ENCODE results near the gene TPP1.

Gene TPP1

DNA sequence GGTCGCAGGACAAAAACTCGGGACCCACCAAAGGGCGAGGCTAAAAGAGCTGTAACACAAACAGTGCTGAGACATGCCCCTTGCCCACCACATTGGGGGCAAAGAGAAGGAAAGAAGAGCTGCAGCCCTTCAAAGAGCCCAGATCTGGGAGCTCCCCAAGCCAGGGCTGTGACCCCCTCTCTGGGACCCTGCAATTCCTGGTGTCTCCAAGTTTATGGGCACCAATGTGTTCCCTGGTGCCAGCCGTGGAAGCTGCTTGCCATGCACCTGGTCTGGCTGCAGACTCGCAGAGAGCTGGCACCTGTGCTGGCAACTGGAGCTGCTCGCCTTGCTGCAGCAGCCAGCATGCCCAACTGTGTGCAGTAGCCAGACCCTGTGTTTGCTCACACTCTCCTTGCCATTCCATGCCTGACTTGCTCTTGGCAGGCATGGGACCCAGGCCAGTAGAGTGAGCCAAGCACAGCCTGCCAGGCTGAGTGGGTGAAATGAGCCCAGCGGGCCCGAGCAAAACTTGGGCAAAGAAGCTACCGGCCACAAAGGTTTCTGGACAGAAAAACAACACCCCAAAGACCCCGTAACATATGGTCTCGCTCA, 31.8 kb downstream of the TPP1 start:
- DNase-seq (ENCODE audit: low spot score), result no peak

DNA sequence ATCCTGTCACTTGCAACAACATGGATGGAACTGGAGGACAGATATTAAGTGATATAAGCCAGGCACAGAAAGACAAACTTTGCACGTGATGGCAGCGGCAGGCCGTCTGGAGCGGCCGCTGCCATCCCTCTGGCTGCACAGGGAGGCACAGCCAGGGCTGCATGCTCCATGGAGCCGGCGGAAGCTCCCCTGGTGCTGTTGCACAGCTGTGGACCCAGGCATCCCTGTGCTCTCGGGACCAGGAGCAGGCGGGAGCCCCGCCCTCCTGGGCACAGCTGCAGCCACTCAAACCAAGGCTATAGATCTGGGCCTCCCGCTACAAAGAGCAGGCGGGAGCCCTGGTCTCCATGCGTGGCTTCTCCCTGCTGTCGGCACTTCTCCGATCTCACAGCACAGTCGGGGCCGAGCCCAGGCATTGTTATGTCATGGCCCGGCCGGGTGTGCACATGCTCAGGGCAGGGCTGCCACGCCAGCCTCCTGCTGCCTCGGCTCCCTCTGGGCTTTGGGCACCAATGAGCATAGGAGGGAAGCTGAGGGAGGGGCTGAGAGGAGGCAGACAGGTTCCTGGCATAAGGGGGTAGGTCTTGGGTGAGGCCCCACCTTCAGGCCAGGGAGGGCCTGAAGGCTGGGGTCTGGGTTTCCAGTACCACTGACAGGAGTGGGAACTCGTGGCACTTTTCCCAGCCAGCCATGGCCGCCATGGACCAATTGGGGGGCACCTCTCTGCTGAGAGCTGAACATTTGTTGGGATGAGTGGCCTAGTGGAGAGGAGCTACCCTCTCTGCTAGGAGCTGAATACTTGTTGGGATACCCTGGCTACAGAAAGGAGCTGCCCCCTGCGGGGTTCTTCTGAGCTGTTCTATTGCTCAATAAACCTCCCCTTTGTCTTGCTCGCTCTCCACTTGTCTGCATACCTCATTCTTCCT, 32.5 kb downstream of the TPP1 start:
- DNase-seq (ENCODE audit: low spot score), result no peak

DNA sequence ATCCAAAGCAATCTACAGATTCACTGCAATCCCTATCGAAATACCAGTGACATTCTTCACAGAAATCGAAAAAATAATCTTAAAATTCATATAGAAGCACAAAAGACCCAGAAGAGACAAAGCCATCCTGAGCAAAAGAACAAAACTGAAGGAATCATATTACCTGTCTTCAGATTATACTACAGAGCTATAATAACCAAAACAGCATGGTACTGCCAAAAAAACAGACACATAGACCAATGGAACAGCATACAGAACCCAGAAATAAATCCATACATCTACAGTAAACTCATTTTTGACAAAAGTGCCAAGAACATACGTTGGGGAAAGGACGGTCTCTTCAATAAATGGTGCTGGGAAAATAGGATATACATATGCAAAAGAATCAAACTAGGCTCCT, 34.7 kb downstream of the TPP1 start:
- DNase-seq (ENCODE audit: low spot score), result no peak

DNA sequence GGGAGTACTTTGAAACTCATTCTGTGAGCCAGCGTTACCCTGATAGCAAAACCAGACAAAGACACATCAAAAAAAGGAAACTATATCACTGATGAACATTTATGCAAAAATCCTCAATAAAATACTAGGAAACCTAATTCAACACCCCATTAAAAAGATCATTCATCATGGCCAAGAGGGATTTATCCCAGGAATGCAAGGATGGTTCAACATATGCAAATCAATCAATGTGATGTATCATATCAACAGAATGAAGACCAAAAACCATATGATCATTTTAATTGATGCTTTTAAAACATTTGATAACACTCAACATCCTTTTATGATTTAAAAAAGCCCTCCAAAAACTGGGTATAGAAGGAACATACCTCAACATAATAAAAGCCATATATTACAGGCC, 35.6 kb downstream of the TPP1 start:
- DNase-seq (ENCODE audit: low spot score), result no peak

DNA sequence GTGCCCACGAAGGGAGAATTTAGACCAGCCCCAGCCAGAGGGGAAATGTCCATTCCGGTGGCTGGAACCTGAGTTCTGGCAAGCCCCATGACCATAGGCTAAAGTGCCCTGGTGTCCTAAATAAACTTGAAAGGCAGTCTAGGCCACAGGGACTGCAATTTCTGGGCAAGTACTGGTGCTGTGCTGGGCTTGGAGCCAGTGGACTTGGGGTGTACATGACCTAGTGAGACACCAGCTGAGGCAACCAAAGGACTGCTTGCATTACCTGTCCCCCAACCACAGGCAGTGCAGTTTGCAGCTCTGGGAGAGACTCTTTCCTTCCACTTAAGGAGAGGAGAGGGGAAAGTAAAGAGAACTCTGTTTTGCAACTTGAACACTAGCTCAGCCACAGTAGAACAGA, 39.5 kb downstream of the TPP1 start:
- no peak for DNase-seq (ENCODE audit: low spot score)

DNA sequence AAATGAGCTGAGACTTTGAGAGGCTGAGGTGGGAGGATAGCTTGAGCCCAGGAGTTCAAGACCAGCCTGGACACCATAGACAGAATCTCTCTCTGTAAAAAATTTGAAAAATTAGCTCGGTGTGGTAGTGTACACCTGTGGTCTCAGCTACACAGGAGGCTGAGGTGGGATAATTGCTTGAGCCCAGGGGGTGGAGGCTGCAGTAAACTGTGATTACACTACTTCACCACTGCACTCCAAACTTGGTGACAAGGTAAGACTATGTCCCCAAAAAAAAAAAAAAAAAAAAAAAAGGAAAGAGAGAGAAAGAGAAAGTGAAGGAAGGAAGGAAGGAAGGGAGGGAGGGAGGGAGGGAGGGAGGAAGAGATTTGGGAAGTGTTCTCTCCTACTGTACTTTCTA, 41.1 kb downstream of the TPP1 start:
- no peak for DNase-seq (ENCODE audit: low spot score)

DNA sequence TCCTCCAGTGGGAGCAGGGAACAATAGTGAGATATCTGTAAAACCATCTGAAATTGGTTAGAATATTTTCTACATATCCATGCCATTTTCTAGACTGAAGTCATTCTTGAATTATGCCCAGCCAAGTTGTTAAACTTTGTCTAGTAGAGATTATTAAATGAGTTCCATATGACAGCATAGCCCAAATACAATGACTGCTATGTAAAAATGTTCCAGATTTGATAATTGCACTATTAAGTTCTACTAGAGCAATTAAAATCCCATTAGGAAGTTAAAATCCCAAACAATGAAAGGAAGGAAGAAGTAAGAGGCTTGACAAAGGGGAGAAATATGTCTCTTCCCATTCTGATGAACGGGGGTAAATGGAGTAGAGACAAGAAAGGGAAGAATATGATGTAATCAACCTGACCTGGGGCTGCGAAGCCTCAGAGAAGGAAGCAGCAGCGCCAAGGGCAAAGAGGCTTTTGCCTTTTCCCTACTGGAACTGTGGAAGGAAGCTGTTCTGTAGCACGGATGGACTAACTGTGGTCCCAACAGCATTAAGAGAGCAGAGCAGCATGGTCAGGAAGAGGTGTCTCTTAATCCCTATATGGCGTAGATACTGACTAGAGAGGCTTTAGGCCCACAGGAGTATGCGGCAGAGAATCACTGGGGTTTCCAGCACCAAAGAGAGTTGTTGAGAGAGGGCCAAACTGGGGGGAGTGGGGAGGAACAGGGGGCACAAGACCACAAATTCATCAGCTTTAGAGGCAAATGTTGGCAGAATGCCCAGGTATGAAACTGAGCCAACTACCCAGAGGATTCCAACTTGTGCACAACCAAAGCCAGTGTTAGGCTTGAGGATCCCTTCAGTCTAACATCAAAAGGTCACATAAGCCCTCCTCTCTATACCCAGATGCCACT, 42.5 kb downstream of the TPP1 start:
- DNase-seq (ENCODE audit: low spot score), result no peak

DNA sequence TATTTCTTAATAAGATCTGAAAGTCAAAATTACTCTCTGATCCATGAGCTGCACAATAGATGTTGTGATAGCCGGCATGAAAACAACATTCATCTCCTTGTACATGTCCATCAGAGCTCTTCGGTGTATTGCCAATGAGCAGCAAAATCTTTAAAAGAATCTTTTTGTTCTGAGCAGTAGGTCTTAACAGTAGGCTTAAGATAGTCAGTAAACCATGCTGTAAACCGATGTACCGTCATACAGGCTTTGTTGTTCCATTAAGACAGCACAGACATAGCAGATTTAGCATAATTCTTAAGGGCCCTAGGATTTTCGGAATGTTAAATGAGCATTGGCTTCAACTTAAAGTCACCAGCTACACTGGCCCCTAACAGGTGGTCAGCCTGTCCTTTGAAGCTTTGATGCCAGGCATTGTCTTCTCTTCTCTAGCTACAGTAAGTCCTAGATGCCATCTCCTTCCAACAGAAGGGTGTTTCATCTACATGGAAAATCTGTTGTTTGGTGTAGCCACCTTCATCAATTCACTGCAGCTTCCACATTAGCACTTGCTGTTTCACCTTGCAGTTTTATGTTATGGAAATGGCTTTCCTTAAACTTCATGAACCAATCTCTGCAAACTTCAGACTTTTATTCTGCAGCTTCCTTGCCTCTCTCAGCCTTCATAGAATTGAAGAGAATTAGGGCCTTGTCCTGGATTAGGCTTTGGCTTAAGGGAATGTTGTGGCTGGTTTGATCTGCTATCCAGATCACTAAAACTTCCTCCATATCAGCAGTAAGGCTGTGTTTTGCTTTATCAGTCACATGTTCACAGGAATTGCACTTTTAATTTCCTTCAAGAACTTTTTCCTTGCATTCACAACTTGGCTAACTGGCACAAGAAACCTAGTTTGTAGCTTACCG, 44.2 kb downstream of the TPP1 start:
- DNase-seq (ENCODE audit: low spot score), result no peak

DNA sequence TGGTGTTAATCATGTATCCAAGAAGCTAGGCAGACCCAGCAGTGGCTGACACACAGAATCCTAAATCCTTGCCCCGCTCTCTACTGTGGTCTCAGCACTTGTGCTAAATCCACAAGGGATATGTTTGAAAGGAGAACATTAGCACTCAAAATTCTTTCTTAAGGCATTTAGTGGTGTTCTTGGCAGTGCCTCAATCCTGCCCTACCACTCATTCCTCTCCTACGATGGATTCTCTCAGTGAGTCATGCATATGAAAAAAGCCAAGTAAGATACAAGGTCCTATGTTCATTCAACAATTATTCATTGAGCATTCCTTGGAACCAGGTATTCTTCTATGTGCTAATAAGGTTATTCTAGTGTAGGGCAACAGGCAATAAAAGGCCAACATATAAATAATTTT, 47.0 kb downstream of the TPP1 start:
- no peak for DNase-seq (ENCODE audit: low spot score)

DNA sequence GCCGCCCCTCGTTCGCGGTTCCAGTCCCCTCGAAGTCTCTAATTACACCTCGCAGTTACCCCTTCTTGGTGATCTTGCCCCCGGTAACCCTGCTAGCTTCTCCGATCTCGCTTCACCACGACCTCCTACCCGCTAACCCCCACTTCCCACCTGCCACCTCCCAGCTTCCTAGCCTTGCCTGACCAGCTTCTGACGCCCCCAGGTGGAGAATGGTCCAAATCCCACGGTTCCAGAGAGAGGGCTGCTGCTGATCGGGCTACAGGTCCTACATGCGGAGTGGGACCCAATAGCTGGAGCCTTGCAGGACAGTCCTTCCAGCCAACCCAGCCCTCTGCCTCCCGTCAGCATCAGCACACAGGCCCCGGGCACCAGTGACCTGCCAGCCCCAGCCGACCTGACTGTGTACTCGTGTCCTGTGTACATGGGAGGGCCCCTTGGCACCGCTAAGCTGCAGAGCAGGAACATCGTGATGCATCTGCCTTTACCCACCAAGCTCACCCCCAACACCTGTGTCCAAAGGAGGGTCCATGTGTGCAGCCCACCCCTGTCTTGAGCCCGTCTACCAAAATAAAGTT, 47.7 kb downstream of the TPP1 start:
- no peak for DNase-seq (ENCODE audit: low spot score)

DNA sequence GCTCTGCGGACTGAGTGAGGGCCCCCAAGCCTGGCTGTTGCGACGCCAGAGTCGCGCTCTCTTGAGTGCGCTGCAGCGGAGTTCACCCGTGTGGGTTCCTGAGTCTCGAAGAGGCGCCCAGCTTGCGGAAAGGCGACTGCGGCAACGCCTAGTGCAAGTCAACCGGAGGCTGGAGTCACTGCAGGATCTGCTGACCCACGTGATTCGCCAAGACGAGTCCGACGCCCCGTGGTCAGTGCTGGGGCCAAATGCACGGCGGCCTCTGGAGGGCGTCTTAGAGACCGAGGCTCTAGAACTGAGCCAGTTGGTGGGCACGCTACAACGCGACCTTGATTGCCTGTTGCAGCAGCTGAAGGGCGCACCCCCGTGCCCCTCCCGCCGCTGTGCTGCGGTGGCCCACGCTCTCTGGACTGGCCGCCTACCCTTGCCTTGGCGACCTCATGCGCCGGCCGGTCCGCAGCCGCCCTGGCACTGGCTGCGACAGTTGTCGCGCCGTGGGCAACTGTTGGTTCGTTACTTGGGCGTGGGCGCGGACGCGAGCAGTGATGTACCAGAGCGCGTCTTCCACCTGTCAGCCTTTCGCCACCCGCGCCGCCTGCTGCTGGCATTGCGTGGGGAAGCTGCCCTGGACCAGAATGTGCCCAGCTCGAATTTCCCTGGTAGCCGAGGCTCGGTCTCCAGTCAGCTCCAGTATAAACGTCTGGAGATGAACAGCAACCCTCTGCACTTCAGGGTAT, 48.4 kb downstream of the TPP1 start:
- no peak for DNase-seq (ENCODE audit: low spot score)

DNA sequence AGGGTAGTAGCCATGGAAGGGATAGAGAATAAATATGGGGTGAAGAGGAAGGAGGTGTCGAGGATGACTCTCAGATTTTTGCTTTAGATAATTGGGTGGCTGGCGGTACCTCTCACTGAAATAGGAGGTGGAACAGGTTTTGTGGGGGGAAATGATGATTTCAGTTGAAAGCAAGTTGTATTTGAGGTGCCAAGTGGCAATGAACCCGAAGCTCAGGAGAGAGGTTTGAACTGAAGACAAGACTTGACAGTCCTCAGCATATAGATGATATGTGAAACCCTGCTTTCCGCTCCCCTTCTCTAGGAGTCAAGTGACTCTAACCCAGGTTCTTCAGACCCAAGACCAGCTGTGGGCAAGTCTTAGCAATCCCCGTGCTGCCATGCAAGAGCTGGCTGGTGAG, 49.5 kb downstream of the TPP1 start:
- no peak for DNase-seq (ENCODE audit: low spot score)

DNA sequence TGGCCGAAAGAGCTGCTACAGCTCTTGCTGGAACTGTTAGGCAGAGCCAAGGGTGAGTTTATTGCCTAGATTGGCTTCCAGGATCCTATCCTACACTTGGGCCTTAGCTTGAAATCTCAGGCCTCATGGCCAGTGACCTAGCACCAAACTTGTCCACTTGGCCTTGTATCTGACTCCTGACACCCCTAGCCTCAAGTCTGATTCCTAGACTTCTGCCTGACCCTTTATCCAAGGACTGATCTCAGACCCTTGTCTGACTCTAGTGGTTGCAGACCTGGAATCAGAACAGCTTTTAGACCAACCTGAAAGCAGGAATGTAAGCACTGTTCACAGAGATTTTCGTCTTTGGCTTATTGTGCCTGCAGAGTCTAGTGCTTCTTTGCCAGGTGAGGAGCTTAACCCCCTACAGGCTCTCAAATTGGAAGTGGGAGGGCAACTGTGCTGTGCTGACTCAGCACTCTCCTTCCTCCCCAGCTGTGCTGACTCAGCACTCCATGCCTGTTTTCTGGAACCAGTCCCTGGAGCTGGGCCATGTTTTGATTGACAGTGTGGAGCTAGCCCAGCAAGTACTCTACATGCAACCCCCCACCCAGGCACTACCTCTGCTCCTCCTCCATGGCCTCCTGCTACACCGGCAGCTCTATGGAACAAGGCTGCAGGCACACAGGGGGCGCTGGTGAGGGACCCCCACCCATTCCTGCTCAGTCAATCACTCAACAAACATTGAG, 50.9 kb downstream of the TPP1 start:
- no peak for DNase-seq (ENCODE audit: low spot score)

DNA sequence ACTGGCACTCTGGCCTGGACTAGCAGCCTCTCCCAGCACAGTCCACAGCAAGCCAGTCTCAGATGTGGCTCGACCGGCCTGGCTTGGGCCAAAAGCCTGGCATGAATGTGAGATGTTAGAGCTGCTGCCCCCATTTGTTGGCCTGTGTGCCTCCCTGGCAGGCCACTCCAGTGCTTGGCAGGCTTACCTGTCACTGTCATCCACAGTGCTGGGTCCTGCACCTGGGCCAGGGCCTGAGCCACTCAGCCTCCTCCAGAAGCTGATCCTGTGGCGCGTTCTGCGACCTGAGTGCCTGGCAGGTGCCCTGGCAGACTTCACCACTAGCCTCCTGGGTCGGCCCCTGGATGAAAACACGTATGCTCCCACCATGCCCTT, 51.9 kb downstream of the TPP1 start:
- DNase-seq (ENCODE audit: low spot score), result no peak

DNA sequence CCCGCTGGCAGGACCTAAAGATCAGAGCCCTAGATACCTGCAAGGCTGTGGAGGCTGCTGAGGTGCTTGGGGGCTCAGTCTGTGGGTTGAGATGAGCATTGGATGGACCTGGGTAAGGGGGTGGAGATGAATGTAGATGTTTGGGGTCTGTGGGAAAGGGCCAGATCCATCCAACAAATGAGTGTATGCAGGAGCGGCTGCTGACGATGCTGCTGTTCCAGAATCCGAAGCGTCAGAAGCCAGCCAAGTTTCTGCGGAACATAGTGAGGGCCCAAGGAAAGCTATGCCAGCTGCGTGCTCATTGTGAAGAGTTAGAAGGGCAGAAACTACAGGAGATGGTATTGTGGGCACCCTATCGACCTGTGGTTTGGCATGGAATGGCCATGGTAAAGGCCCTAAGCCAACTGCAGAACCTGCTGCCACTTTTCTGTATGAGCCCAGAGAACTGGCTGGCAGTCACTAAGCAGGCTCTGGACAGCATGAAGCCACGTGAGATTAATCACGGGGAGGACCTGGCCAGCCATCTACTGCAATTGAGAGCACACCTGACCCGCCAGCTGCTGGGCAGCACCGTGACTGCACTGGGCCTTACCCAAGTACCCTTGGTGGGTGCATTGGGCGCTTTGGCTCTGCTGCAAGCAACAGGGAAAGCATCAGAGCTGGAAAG, 52.4 kb downstream of the TPP1 start:
- DNase-seq (ENCODE audit: low spot score), result no peak

DNA sequence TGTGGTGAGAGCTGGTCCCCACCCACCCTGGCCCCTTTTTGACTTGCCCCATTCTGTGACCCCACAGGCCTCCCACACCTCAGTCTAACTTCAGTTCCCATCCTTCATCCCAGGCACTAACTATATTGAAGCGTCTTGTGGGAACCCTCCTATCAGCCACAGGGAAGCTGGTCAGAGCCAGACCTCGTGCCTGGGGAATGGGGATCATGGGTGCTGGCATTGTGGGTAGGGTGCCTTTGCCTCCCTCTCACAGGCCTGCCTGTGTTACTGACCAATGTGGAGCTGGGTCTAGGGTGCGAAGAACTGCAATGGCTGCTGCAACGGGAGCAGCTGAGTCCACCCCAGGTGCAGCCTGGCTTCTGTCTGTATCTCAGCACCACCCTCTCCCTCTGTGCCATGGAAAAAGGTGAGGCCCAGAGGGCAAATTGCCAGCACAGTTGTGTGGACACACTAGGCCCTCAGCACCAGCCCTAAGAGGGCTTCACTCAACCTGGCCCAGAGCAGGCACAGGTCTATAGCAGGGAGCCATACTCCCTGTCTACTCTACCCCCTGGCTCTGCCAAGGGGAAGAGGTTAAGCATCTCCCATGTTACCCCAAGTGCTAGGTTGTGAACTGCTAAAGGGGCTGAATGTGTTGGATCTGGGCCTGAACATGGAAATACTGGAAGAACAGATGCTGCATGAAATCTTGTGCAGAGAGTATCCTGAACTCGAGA, 53.1 kb downstream of the TPP1 start:
- no peak for DNase-seq (ENCODE audit: low spot score)

DNA sequence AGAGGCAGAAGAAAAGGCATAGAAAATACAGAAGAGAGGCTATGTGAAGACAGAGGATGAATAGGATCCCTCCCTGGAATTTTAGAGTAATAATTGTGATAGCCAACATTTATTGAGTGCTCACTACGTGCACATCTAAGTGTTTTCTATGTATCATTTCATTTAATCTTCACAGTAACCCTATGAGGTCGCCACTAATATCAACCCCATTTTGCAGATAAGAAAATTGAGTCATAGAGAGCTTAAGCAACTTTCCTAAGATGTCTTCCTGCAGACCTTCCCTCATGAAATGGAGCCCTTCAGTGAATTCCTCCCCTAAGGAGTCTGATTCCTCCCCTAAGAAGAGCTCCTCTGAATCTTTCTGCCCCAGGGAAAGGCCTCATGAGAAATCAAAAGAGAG, 53.9 kb downstream of the TPP1 start:
- DNase-seq (ENCODE audit: low spot score), result no peak

DNA sequence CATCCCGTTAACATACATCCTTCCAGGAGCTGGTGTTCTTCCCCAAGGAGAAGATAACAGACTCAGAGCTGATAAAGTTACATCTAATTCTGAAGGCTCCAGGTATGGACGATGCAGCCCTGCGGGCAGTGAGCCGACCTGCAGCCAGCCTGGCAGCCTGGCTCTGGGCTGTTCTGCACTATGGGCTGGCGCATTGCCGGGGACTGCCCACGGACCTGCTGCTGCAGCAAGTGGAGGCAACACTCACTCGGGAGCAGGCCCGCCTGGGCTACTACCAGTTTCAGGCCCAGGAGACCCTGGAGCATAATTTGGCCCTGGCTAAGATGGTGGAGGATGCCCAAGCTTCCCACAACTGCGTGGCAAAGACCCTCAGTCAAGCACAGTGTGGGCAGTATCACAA, 55.6 kb downstream of the TPP1 start:
- DNase-seq (ENCODE audit: low spot score), result no peak

DNA sequence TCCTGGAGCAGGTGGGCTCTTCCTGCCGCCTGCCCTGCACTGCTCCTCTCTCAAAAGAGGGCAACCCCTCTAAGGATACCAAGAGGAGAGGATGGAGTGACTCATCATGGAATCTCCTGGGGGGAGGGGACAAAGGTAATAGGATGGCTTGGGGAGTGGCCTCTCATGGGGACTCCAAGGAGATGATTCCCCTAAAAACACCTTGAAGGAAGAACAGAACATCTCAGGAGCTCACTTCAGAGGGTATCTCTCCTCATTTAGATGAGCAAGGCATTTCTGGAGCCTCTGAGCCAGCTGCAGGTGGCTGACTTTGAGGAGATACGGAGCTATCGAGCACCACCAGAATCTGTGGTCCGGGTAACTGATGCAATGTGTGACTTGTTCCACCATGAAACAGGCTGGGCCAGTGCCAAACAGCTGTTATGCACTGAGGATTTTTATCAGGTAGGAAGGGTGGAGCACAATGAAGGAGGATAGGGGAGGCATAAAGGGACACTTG, 56.1 kb downstream of the TPP1 start:
- DNase-seq (ENCODE audit: low spot score), result no peak

Measured in activated CD4-positive, alpha-beta T cell treated with anti-CD3 and anti-CD28 coated beads, Interleukin-2, Interleukin-4, amounts not matched to agents 100 ng/mL and 50 ng/mL, durations not matched to agents 16 hours and 8 hours (primary cell).